HG02623 (cell line): ENCODE results near the gene HOXC6.

Experiments
- ATAC-seq: cut with Tn5 transposase; IDR thresholded peaks from one replicate; pipeline ENCODE4 v1.9.1; 2021; ENCODE audit warnings: moderate library complexity; ENCODE audit not compliant: unreplicated experiment

Gene HOXC6

DNA sequence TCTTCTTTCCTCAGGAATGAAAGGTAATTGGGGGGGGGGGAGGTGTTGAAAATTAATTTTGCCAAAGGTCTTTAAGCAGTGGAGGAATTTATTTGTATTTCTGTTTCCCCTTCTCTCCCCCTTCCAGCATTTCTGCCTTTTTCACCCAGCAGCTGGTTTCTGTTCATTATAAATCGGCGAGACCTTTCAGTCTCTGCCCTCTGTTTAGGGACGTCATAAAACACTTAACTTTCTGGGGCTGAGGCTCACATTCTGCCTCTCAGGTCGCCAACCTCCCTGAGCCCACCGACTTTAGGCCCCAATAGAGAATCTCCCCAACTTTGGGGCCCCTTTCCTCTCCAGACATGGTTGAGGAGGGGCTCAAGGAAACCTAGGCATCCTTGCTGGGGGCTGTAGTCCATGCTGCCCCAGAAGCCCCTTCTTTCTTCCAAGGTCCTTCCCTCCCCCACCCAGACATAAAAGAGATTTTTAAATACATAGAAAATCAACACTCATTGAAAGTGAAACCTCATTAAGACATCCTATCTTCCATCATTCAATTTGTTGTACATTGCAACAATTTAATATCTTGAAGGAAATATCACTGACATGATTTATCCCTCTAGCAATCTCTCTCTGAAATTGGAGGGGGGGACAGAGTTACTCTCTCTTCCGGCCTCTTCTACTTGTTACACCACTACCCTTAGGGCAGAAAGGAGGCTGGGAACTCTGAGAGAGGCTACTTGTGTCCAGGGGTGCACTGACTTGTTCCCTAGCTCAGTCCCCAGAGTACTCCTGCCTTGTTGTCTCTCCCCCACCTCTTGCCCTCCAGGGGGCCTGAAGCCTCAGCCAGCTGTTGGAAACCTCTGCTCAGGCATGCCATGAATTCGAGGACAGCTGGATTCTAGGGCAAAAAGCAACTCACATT lies 2.5 kb upstream of the HOXC6 start:
- ATAC-seq = no peak

GRCh38 chr12:54026640-54027441 lies 1.4 kb upstream of the HOXC6 start:
- ATAC-seq = no peak

DNA sequence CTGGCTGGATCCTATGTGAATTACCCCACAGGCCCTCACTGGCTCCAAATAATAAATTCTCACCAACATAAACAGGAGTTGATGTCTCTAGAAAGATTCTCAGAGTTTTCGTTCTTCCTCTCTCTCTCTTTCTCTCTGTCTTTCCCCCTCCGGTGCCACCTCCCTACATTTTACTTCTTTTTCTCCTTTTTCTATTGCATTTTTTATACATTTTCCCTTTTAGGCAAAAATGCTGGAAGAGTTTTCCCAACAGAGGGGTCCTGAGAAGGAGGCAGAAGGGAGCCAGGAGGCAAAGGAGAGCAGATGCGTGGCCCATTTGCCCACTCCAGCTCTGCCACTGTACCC lies 826 bp upstream of the HOXC6 start:
- ATAC-seq = no peak

DNA sequence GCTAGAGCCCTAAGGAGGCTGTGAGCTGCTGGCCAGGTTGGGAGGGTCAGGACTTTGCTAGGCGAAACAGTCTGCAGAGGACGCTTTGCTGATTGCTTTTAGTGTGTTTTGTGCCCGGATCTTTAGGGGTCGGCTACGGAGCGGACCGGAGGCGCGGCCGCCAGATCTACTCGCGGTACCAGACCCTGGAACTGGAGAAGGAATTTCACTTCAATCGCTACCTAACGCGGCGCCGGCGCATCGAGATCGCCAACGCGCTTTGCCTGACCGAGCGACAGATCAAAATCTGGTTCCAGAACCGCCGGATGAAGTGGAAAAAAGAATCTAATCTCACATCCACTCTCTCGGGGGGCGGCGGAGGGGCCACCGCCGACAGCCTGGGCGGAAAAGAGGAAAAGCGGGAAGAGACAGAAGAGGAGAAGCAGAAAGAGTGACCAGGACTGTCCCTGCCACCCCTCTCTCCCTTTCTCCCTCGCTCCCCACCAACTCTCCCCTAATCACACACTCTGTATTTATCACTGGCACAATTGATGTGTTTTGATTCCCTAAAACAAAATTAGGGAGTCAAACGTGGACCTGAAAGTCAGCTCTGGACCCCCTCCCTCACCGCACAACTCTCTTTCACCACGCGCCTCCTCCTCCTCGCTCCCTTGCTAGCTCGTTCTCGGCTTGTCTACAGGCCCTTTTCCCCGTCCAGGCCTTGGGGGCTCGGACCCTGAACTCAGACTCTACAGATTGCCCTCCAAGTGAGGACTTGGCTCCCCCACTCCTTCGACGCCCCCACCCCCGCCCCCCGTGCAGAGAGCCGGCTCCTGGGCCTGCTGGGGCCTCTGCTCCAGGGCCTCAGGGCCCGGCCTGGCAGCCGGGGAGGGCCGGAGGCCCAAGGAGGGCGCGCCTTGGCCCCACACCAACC lies 1.5 kb downstream of the HOXC6 start:
- ATAC-seq = no peak

GRCh38 chr12:54030442-54030801 lies 2.2 kb downstream of the HOXC6 start:
- no peak for ATAC-seq

GRCh38 chr12:54030889-54031471 lies 2.7 kb downstream of the HOXC6 start:
- no peak for ATAC-seq

GRCh38 chr12:54031480-54031879 lies 3.2 kb downstream of the HOXC6 start:
- no peak for ATAC-seq

DNA sequence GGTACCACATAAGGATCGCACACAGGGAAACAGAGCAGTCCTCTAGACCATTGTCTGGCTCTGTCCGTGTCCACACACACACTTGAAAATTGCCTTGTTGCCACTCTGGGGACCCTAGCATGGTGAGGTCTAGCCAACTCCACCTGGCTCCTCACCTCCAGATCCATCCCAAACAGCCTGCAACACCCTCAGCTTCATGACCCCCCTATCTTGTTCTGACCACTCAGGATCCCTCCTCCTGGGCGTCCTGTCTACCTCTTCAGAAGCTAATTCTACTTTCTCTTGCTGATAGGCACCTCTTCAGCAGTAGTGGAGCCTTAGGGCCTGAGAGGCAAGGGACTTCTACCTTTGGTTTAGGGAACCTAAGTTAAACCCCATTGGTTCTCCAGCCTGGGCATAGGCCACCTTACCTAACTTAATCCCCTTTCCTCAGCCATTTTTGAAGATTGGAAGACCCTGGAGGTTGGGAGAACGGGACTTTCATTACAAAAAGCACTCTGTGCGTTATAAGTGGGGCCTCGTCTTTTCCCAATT lies 3.9 kb downstream of the HOXC6 start:
- ATAC-seq = no peak

DNA sequence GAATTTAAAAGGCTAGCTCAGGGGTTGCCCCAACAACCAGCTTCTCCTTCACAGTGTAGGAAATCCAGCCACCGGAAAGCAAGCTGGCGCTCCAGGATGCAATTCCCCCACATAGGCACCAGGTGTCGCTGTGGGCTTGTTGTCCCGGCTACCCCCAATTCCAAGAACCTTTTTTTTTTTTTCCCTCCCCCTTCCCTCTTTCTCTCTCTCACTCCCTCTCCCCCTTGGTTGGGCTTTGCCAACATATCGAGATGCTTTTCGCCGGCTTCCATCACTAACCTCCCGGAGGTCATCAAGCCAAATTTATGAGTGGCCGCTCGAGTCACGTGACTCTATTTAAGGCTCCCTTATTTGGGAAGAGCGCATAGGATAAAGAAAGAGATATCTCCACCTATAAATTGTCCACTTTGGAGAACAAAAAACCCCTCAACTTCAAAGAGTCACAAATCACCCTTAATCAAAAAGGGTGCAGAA lies 4.4 kb downstream of the HOXC6 start, which contains the start of gene HOXC5:
HOXC5 (plus strand) TSS at position 424 of the 474 bp plus-strand sequence. CDS start 73 bp downstream, outside the sequence.
- no peak for ATAC-seq

DNA sequence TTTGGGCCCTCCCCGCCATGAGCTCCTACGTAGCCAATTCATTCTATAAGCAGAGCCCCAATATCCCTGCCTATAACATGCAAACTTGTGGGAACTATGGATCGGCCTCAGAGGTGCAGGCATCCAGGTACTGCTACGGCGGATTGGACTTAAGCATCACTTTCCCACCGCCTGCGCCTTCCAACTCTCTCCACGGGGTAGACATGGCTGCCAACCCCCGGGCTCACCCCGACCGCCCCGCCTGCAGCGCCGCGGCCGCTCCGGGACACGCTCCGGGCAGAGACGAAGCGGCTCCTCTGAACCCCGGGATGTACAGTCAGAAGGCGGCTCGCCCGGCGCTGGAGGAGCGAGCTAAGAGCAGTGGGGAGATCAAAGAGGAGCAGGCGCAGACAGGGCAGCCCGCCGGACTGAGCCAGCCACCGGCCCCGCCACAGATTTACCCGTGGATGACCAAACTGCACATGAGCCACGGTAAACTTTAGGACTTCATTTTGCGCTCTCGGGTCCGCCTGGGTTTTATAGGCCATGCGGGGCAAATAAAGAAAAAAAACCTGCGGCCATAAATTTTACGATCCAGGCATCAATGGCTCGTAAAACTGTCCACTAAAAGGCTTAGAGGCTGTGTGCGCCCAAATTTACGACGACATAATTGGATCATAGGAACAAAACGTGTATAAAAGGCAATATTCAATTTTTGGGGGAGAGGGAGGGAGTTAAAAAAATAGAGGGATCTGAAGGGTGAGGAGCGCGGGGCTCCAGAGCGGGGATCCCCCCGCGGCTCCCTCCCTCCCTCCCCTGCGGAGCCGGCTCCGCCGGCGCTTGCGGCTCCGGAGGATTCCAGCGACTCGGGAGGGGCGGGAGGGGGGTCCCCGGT lies 5.1 kb downstream of the HOXC6 start:
- no peak for ATAC-seq

- ATAC-seq = no peak
Observed at GRCh38 chr12:54033980-54034784, 5.9 kb downstream of the HOXC6 start.

GRCh38 chr12:54034785-54035310 lies 6.6 kb downstream of the HOXC6 start:
- no peak for ATAC-seq

DNA sequence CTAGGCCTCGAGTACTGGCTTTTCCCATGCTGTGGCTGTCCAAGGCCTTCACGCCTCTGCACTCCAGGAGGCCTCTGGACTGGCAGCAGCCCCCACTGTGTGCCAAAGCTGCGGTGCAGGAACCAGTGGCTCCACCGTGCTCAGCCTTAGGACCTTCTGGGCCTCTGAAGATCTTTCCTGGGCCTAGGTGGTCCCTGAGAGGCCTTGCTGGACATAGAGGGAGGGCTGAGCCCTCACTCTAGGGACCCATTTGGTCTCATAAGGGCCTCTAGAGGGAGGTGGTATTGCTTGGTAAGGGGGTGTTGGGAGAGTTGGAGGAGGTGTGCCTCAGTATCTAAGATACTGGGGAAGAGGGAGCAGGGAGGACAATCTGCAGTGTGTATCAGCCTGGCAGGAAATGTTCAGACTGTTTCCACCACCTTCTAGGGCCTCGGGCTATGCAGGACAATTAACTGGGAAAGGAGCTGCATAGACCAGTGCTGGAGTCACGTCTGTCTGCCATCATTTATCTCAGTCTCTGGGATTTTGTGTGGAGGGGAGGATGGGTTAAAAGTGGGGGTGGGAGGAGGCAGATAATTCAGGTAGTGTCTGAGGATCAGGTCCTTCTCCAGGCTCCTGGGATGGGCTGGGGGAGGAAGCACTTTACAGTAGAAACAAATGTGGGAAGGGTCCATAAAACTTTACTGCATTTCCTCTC lies 7.5 kb downstream of the HOXC6 start:
- no peak for ATAC-seq

DNA sequence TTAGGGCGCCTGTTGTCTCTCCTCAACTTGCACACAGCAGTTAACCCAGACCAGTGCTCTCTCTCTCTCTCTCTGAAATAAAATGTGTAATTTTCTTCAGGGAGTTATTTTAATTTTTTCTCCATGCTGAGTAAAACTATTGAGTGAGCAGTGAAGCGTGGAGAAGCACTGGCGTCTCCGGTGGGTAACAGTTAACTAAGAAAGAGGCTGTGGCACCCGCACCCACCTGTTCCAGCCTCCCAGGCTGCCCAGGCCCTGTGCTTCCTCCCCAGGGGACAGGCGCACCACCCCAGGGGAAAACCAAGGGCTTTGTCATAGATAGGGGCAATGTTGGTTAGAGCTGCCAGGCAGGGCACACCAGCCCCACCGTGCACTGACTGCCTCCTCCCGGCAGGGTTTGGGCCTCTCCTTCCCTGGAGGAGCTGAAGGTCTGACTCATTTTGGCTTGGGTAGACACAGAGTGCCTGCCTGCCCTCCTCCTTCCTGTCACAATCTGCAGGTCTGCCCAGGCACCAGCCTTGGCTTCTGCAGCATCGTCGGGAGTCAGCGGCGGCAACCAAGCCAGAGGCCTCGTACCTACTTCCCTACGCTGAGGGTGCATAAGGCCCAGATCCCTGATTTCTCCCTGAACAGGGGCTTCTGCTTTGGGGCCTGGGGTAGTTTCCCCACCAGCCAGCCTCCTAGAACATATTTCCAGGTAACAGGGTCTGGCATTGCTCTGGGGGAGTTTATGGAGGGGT lies 8.6 kb downstream of the HOXC6 start:
- no peak for ATAC-seq

- ATAC-seq = no peak
Observed at GRCh38 chr12:54037360-54038283, 9.4 kb downstream of the HOXC6 start.
